ENCODE data around the gene FRG2.
"Not testable (repeated sequence)": the region's sequence is repeated elsewhere in the genome, so short reads cannot be mapped to it uniquely, and the experiment has no call there.

Gene FRG2

GRCh38 chr4:190016369-190017289 is 10.4 kb downstream of the FRG2 start:
- DNase-seq (ENCODE audit: low spot score), result no peak

- no peak for DNase-seq (ENCODE audit: low spot score)
Measured at GRCh38 chr4:190015538-190016368, 11.3 kb downstream of the FRG2 start.

GRCh38 chr4:190014771-190015537 is 12.1 kb downstream of the FRG2 start:
- no peak for DNase-seq (ENCODE audit: low spot score)

GRCh38 chr4:189989941-189990340 is 37.1 kb downstream of the FRG2 start:
- DNase-seq (ENCODE audit: low spot score), result not testable (repeated sequence)

- DNase-seq (ENCODE audit: low spot score), result no peak
Measured at GRCh38 chr4:189988877-189989431, 38.1 kb downstream of the FRG2 start.

GRCh38 chr4:189985651-189986243 is 41.3 kb downstream of the FRG2 start:
- DNase-seq (ENCODE audit: low spot score), result not testable (repeated sequence)

- DNase-seq (ENCODE audit: low spot score), result not testable (repeated sequence)
Measured at GRCh38 chr4:189984661-189985060, 42.4 kb downstream of the FRG2 start.

GRCh38 chr4:189983916-189984526 is 43.0 kb downstream of the FRG2 start:
- DNase-seq (ENCODE audit: low spot score), result not testable (repeated sequence)

GRCh38 chr4:189981970-189982369 is 45.1 kb downstream of the FRG2 start:
- no peak for DNase-seq (ENCODE audit: low spot score)

- not testable (repeated sequence) for DNase-seq (ENCODE audit: low spot score)
Measured at GRCh38 chr4:189980292-189980691, 46.8 kb downstream of the FRG2 start.

GRCh38 chr4:189979196-189980047 is 47.6 kb downstream of the FRG2 start:
- no peak for DNase-seq (ENCODE audit: low spot score)

All from putamen (tissue), 1 donor.